Brain pericyte (primary cell): ENCODE data around the gene MCTP1.

Experiments used
- DNase-seq: peaks from one replicate; pipeline ENCODE4 v3.0.0-alpha.2; 2012; ENCODE audit warnings: low read depth, low spot score

Gene MCTP1

DNA sequence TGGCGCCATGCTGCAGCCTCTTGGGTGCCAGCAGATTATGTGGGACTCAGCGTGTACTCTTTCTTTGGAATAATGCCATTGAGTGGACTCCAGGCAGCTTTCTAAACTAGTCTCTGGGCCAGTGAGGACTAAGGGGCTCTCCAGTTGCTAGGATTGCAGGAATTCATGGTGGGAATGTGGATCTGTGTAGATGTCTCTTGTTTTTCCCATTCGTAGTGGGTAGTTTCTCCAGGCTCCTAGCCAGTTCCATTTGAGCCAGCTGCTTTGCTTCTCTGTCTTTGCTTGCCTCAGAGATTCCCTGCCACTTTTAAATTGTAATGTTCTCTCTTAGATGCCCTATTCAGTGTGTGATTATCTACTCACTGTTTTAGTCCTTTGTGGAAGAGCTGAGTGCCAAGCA lies 623.8 kb downstream of the MCTP1 start:
- no peak for DNase-seq

DNA sequence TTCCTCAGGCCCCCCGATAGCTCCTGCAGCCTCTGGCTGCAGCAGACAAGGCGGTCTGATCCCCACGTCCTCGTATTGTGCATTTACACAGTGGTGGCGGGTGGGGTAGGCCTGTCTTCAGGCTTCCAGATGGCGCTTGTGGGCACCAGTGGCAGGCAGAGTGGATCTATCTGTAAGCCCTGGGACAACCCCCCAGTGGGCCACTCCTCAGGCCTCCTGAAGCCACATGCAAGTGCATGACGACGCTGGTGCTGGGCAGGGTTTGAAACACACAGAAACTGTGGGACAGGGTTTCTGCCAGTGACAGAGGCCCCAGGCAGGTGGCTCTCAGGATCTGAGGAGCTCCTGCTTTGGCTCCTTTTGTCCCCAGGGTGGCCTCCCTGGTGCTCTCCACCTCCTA lies 624.4 kb downstream of the MCTP1 start:
- DNase-seq = no peak

DNA sequence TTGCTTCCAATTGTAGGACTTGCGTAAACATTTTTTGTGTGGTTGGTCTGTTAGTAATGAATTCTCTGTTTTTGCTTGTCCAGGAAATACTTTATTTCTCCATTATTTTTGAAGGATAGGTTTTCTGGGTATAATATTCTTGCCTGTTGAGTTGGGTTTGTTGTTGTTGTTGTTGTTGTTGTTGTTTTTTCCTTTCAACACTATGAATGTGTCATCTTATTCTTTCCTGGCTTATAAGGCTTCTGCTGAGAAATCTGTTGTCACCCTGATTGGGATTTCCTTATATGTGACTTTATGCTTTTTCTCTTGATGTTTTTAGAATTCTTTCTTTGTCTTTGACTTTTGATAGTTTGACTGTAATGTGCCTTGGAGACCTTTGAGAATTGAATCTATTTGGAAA lies 626.6 kb downstream of the MCTP1 start:
- DNase-seq = no peak
